SIG-M5 (cell line): ENCODE results near the gene SIN3B.

Source experiments
- DNase-seq: peaks from one replicate; lab custom pipeline; 2025; lab: John Stamatoyannopoulos, UW

The SIN3B gene

DNA sequence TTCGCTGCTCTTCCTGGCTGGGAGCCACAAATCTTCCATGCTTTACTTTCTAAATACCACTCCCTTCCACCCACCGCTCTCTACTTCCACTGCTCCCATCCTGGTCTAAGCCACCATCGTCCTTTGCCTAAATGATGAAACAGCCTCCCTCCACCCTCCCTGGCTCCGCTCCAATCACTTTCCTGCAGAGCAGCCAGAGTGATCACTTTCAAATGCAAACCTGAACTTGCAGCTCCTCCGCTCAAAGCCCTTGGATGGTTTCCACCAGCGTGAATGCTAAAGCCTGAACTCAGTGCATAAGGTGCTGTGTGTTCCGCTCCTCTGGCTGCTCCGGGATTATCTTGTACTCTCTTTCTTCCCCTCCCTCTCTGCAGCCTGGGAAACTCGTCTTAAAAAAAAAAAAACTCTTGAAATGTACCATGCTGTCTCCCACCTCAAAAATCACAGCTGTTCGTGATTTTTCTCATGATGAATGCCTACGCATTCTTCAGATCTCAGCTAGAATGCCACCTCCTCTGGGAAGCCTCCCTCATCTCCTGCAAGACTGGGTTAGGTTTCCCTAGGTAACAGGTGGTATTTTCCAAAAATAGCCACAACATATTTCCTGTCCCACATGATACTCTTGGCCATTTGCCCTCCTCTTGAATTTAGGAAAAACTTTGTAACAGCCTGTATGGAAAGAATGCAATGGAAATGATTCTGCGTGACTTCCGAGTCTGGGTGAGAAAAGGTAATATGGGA, 3.7 kb upstream of the SIN3B start:
- no peak for DNase-seq

DNA sequence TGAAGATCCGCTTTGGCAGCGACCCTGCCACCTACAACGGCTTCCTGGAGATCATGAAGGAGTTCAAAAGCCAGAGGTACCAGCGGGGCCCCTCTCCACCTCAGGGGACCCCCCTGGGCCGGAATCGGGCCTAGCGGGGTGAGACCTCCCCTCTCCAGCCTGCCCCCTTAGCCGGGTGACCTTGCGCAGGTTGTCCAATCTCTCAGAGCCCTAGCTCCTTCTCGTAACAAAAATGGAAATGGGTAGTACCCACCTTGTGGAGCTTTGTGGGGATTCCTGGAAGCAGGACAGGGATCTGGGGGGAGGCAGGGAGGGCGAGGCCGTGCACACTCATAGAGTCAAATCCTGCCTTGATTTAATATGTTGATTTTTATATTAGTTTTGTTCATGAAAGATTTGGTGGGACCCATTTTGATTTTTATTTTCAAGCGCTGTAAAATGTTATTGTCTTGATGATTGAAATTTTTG, 658 bp downstream of the SIN3B start:
- DNase-seq: no peak

DNA sequence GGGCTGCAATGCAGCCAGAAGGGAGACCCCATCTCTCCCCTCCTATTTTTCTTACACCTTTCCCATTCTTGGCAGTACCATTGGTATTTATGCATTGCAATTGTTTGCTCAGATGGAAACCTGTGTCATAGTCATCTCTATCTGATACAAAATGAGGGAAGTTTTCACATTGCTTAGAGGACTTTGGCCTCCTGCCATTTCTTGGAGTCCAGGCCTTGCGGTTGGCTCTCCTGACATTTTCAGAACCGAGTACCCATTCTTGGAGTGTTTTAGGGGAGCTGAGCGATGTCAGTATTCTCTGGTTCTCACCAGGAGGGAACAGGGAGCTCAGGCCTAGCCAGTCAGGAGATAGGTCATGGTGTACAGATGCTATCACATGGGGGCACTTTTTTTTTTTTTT, 1.5 kb downstream of the SIN3B start:
- DNase-seq: no peak

DNA sequence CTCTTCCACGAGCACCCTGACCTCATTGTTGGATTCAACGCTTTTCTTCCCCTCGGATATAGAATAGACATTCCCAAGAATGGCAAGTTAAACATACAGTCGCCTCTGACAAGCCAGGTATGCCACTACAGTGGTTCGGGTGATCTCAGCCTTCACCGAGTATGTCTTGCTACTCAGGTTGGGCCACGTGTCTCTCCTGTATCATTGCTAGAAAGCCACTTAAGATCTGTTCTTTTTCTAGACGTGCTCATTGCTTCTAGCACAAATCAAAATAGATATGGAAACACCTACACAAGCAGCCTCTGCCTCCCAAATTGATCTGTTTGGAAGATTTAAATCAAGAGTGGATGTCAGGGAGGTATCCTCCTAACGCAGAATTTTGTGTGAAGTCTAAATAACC, 2.3 kb downstream of the SIN3B start:
- no peak for DNase-seq

DNA sequence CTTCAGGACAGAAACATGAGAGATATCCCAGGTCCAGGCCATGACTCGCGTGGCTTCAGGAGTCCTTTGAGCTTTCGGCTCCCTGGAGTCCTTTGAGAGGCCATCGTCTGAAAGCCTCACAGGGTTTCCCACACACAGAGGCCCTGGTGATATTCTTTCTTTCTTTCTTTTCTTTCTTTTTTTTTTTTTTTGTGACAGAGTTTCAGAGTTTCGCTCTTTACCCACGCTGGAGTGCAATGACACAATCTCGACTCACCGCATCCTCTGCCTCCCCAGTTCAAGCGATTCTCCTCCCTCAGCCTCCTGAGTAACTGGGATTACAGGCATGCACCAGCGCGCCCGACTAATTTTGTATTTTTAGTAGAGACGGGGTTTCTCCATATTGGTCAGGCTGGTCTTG, 5.5 kb downstream of the SIN3B start:
- DNase-seq: no peak

DNA sequence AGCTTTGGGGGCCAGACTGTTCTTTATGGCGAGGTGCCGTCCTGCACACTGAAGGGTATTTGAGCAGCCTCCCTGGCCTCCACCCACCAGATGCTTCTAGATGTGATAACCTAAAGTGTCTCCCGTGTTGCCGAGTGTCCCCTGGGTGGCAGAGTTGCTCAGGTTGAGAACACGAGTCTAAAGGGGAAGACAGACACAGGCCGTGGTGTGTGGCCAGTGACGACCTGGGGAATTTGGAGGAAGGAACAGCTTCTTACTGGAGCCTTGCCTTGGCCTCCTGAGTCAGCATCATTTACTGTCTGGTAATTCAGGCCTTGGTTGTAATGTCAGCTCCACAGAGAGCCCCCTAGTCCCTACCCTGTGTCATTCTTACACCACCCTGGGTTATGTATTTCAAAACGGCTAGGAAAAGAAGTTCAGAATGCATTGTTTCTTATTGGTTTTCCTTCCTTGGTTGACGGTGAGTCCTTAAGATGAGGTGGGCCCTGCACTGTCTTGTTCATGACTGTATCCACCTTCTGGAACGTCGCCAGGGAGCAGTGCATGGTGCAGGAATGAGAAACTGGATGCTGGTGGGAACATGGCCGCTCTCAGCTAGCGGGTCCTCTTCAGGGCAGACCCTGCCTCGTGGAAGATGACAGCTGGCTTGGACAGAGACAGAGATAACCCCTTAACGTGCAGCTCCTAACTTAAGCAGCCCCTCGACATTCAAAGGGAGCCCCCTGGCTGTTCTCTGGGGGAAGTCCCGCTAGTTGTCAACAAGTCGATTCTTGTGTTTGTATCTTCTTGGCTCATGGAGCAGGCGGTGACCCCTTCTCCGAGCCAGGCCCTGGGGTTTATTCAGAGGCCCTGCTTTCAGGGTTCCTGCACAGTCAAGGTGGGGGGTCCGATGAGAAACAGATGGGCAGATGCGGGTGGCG, 7.2 kb downstream of the SIN3B start:
- no peak for DNase-seq

DNA sequence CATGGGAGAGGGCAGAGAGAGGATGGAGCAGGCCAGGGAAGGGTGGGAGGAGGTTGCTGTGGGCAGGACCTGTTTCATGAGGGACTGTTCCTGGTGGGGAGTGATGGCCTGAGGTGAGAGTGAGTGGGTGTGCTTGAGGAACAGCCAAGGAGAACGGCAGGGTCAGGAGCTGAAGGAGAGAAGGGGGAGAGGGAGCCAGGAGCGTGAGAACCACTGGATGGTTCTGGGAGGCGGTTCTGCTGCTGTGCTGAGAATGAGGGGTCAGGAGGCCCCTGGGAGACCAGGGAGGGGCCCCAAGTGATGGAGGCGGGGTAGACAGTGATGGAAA, 7.8 kb downstream of the SIN3B start:
- DNase-seq: no peak

DNA sequence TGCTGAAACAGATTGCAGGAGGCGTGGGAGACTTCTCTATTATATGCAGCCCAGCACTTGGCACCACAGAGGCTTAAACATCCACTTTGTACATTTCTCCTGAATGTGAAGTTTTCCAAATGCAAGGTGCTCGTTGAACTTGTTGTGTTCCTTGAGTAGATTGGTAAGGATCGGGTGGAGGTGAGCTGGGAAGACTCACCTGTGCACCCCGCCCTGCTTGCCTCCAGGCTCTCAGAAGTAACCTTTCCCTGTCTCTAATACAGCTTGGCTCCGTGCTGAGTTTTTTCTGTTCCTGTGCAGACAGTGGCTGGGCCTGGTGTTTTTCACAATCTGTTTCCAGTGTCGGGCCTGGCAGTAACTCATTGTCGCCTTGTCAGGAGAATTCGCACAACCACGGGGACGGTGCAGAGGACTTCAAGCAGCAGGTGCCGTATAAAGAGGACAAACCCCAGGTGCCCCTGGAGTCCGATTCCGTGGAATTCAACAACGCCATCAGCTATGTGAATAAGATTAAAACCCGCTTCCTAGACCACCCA, 12.3 kb downstream of the SIN3B start:
- no peak for DNase-seq

DNA sequence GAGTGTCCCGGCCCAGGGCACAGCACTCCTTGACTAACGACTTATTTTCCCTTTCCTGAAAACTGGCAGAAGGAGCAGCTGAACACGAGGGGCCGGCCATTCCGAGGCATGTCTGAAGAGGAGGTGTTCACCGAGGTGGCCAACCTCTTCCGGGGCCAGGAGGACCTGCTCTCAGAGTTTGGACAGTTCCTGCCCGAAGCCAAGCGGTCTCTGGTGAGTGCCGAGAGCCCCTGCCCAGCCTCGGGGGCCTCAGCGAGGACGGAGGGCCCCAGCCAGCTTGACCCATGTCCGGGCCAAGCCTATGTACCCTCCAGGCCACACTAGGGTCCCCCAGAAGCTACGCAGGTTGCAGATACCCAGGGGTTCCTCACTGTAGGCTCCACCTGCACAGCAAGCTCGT, 17.7 kb downstream of the SIN3B start:
- no peak for DNase-seq

DNA sequence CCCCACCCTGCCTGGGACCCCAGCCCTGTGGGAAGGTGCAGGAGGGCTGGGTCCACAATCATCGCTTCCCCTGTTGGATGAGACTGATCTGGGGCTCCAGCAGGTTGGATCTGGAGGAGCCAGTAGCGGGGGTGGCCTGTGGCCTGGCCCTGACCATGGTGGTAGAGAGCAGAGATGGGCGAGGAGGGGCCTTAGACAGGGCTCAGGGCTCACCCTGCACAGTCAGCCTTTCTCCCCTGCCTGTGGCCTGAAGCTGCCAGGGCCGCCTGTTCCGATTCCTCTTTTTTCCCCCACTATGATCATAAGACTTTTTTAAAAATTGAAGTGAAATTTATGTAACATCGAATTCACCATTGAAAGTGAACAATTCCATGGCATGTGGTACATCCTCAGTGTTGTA, 18.2 kb downstream of the SIN3B start:
- DNase-seq: no peak

DNA sequence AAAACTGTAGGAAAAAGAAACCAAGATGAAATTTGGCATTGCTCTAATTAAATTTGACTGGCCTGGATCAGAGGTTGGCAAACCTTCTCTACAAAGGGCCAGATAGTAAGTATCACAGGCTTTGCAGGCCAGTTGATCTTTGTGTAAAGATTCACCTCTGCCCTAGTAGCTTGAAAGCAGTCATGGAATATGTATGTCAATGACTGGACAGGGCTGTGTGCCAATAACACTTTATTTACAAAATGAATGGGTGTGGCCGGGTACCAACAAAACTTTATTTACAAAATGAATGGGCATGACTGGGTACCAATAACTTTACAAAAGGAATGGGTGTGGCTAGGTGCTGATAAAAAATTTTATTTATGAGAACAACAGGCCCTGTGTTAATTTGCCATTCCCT, 20.0 kb downstream of the SIN3B start:
- DNase-seq: no peak

DNA sequence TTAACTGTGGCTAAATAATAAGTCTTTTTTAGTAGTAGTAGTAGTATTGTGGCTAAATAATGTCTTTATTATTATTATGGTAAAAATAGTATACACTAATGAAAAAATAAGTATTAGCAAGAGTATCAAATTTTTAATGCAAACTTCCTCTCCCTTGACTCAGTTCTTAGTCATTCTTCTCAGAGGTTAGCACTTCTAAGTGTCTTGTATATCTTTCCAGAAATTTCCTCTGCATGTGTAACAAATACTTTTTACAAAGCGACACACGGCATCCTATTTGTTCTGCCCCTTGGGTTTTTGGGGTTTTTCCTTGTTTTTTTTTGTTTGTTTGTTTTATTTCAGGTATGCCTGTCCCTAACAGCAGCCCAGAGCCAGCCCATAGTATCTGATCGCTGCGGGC, 20.9 kb downstream of the SIN3B start:
- DNase-seq: no peak

DNA sequence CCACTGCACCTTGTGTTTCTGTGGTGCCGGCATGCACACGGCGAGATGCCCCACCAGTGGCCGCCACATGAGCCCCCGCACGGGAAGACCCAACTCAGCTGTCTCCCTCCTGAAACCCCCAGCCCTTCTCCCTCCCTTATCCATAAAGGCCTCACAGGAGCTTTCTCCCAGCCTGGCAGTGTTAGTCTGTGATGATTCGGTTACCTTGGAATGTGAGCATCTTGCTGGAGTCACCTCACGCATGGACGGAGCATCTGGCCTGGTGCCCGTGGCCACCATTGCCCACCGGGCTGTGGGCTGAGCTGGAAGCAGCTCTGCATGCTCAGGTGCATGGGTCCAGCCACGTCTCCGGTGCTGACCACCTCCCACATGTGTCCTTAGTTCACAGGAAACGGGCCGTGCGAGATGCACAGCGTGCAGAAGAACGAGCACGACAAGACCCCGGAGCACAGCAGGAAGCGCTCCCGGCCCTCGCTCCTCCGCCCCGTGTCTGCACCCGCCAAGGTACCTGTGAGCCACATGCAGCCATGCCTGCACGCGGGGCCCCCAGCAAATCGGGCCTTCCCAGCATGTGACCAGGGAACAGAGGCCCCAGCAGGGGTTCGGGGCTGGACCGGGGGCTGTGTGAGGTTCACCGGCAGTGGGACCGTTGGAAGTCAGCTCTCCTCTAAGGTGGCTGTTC, 22.0 kb downstream of the SIN3B start:
- DNase-seq: no peak

DNA sequence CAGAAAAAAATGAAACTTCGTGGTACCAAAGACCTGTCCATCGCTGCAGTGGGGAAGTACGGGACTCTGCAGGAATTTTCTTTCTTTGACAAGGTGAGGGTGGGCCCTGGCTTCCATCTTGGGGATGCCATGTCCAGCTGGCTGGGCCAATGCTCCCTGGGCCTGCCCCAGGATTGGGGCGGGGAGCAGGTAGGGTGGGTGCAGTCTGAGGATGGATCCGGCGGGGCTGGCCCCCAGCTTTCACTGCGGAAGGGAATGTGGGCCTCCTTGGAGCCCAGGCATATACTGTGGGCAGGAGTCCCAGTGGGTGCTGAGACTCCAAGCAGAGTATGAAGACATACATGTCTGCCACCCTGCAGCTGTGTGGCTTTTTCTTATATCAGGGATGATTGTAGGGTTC, 23.9 kb downstream of the SIN3B start:
- DNase-seq: no peak

DNA sequence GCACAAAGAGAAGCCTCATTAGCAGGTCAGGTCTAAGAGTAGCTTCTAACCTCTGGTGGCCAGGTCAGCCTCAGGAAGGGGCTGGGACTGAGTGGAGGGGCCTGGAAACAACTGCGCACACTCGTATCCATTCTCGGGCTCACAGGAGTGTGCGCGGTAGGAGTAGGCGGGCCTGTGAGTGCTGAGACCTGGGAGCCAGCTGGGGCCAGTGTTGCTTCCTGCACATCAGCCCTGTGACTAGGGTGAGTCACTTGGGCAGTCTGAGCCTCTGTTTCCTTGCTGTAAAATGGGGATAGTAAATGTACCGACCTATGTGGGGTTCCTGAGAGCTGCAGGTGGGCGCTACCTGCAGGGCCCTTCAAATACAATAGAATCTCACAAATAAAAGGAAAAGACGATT, 26.9 kb downstream of the SIN3B start:
- DNase-seq: no peak

DNA sequence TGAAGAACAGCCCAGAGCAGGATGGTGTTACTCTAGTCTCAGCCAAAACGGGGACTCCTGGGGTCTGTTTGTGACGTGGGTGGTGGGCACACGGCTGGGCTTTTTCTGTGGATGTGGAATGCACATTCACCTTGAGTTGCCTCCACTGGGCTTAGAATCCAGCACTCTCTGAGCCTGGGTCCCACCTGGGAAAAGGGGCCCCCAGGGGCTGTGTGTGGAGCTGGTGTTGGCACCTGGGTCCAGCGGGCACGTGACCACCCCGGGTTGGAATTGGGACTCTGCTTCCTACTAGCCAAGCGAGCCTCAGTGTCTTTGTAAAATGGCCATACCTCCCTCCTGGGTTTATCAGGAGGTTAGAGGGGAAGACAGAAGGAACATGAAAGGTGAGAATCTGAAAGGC, 30.4 kb downstream of the SIN3B start:
- no peak for DNase-seq

DNA sequence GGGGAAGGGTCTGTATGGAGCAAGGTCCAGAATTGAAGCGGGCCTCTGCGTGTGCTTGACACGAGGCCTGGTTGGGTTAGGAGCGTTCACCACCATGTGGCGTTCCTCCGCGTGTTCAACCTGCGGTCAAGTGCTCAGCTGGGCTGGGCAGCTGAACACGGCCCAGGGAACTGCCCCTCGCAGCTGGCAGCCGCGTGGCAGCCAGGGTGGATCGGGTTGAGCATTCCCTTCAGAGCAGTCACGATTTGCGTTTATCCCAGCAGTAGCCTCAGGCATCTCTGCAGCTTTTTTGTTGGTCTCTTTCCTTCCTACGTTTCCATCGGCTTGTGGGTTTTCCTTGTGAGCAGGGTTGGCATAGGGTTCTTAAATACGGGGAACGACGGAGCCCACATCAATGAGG, 30.9 kb downstream of the SIN3B start:
- DNase-seq: no peak

DNA sequence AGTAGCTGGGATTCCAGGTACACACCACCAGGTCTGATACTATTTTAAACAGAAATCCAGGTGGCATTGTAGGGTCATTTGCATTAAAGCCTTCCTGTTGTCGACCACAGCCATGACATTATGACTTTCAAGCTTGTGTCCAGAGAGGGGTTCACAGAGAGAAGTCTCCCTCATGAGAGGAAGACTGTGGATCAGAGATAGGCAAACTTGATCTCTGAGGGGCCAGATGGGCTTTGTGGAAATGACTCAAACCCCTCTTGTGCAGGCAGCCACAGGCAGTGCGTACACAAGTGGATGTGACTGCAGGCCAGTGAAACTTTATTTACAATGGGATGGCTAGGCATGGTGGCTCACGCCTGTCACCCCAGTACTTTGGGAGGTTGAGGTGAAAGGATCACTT, 31.8 kb downstream of the SIN3B start:
- no peak for DNase-seq

DNA sequence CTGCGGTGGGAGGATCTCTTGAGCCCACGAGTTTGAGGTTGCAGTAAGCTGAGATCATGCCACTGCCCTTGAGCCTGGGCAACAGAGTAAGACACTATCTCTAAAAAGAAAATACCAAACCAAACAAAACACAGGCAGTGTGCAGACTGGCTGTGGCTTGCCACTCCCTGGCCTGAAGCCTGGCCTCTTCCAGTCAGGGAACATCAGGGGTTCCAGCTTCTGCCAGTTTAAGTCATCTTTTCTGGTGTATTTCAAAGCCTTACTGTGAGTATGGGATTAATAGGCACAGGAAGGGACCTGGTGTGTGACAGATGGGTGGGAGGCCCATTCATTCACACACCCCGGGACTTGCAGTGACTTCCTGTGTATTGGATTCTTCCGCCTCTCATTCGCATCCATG, 32.6 kb downstream of the SIN3B start:
- DNase-seq: no peak

DNA sequence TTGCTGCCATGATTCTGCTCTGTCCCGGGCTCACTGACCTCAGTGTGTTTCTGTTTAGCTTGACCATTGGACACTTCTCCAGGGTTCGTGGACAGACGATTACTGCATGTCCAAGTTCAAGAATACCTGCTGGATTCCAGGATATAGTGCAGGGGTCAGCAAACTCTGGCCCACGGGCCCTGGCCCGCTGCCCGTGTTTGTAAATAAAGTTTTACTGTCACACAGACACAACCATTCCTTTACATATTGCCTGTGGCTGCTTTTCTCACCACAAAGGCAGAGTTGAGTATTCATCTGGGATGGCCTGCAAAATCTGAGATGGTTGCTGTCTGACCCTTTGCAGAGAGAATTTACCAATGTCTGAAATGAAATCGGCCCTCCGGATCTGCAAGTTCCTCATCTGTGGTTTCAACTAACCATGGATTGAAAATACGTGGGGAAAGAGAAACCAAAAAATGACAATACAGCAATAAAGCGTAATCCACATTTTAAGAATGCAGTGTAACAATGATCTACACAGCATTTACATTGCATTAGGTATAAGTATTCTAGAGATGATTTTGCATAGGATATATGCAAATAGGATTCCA, 33.7 kb downstream of the SIN3B start:
- no peak for DNase-seq

DNA sequence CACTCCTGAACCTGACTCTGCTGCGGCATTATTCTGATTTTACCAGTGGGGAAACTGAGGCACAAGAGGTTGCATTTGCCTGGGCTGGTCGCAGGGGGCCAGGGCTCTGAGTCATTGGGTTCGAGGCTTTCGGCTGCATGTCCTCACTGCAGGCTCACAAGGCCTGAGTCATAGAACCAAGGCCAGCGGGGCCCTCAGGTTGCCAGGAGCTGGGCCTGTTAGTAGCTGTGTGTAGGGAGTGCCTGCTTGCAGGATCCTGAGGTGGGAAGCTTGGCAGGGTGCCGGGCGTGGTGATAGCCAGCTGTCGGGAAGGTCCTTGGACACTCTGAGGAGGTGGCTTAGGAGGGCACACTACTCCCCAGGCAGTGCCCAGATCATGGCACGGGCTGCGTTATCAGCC, 38.0 kb downstream of the SIN3B start:
- DNase-seq: no peak

DNA sequence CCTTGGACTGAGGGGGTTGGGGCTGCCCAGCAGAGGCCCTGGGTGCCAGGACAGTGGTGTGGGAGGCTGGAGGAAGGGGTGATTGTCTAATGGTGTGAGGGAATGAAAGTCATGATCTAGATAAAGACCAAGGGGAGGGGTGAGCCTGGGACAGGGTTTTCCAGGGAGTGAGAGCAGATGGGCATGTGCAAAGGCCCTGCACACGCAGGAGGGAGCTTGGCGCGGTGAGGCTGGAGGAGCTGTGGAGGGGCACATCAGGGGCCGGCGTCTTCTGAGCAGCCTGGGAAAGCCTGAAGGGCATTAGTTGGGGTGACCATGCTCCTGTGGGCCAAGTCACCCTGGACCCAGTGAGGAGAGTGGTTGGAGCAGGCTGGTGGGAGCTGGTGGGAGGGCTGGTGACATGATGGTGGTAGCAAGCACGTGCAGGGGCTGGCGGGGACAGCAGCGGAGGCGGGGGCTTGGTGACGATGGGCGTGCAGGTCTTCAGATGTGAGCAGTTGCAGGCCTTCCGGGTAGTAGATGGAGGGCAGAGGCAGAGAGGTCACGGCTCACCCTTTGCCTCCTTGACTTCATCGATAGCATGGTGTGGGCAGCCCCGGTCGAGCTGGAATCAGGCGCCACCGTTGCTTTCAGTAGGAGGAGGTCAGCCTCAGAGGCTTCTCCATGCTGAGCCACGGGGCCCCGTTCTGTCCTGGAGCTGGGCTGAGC, 39.4 kb downstream of the SIN3B start:
- no peak for DNase-seq
